ENCODE measurements around the gene MED12. TPM values are rescaled to one million over a fixed set of nuclear protein-coding genes. Genes with fewer than 3 reads are reported as not detected.

Gene MED12
- polyA plus RNA-seq, 3 donors: 2.4 to 17.8 (median 5.0) TPM

GRCh38 chrX:71182871-71183270 lies 64.5 kb downstream of the MED12 start:
- Histone ChIP-seq H3K79me2 (ENCODE audit: insufficient read depth, low read length) (peaks cover under 1% of the 10 kb centered on the region), H4K20me1 (ENCODE audit: insufficient read depth, low read length) (no peaks in the 10 kb centered on the region), H3K36me3 (replicated peaks in 1 of 2; ENCODE audit: control insufficient read depth in 1 of 2, insufficient read depth in 2 of 2, low read length in 2 of 2) (peaks cover 5 to 20% of the 10 kb centered on the region in 2 donors), H3K4me2 (replicated peaks; ENCODE audit: extremely low read depth, low read length, poor library complexity, severe bottlenecking) (peak overlapping the region; percentile 72), H3K4me1 (ENCODE audit: control insufficient read depth in 1 of 2, insufficient read depth in 2 of 2, low read length in 2 of 2) (peaks cover 6 to 11% of the 10 kb centered on the region in 2 donors), H3K27ac (ENCODE audit: low read depth in 1 of 2, low read length in 2 of 2) (peak overlapping the region; percentile 89 to 94), H3K27me3 (ENCODE audit: control insufficient read depth in 2 of 2, insufficient read depth in 2 of 2, low read length in 2 of 2) (no peaks in the 10 kb centered on the region), H3K9me3 (replicated peaks in 1 of 2; ENCODE audit: control insufficient read depth in 1 of 2, insufficient read depth in 1 of 2, low read length in 2 of 2) (no peaks in the 10 kb centered on the region), H2AFZ (ENCODE audit: insufficient read depth, low read depth, low read length, poor library complexity, severe bottlenecking) (peak overlapping the region; percentile 73), H3K9ac (ENCODE audit: insufficient read depth, low read length, poor library complexity, severe bottlenecking) (peak overlapping the region; percentile 80), H3K4me3 (replicated peaks in 1 of 3; ENCODE audit: low read depth in 2 of 3, low read length in 3 of 3) (peak overlapping the region; percentile 67 to 81 (median 75))
- Mint-ChIP-seq H3K27me3 (ENCODE audit: low read depth in 3 of 3) (peaks cover 0 to 9% (median 2%) of the 10 kb centered on the region in 3 donors), H3K9me3 (peaks cover 0 to 3% (median 0%) of the 10 kb centered on the region in 7 donors), H3K4me3 (peak overlapping the region; percentile 79 to 87), H3K36me3 (peaks cover 9 to 21% of the 10 kb centered on the region in 2 donors), H3K27ac (peak overlapping the region; percentile 94 to 99 (median 98)), H3K4me1 (peaks cover 9% of the 10 kb centered on the region)
- TF ChIP-seq, protein P1, sequence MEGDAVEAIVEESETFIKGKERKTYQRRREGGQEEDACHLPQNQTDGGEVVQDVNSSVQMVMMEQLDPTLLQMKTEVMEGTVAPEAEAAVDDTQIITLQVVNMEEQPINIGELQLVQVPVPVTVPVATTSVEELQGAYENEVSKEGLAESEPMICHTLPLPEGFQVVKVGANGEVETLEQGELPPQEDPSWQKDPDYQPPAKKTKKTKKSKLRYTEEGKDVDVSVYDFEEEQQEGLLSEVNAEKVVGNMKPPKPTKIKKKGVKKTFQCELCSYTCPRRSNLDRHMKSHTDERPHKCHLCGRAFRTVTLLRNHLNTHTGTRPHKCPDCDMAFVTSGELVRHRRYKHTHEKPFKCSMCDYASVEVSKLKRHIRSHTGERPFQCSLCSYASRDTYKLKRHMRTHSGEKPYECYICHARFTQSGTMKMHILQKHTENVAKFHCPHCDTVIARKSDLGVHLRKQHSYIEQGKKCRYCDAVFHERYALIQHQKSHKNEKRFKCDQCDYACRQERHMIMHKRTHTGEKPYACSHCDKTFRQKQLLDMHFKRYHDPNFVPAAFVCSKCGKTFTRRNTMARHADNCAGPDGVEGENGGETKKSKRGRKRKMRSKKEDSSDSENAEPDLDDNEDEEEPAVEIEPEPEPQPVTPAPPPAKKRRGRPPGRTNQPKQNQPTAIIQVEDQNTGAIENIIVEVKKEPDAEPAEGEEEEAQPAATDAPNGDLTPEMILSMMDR (IDR thresholded peaks at IDR 0.05): no peak
- no CpG with 5 or more reads among the region's 2 CpGs for WGBS (ENCODE audit: insufficient coverage)
- no peak for DNase-seq
- intact Hi-C loops (cut with micrococcal nuclease): loop anchor here (5.0 to 10.0 kb wide), 3 partner anchors 66 to 1048 kb away; partner anchors contain the start of genes FOXO4 (in 1 of the 2), IGBP1 (in 1 of the 2) and MED12 (in 1 of the 2)

DNA sequence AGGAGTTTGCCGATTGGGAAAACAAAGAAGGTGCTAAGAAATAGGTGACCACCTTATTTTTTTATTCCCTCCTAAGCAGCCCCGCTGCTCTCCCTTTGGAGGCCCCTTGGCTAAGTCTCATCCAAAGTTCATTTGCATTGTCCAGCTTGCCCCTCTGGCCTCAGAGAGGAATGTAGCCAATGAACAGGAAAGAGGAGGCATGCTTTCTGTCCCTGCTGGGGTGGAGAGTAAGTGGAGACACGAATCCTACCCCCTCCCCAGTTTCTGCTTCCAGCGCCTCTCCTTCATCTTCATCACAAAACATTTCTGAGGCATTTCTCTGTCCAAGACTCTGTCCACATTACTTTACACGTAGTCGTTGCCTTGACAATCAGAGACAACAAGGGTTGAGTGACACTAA lies 64.9 kb downstream of the MED12 start:
- no peaks in the 10 kb centered on the region for H3K27me3 ChIP-seq (ENCODE audit: control insufficient read depth in 2 of 2, insufficient read depth in 2 of 2, low read length in 2 of 2)
- H3K4me3 Mint-ChIP-seq: no peak overlapping the region
- H3K36me3 ChIP-seq (replicated peaks in 1 of 2; ENCODE audit: control insufficient read depth in 1 of 2, insufficient read depth in 2 of 2, low read length in 2 of 2): peaks cover 5 to 20% of the 10 kb centered on the region in 2 donors
- intact Hi-C loops (cut with micrococcal nuclease): loop anchor here (5.0 to 10.0 kb wide), 3 partner anchors 66 to 1049 kb away; partner anchors contain the start of genes FOXO4 (in 1 of the 2), IGBP1 (in 1 of the 2) and MED12 (in 1 of the 2)
- no peak for DNase-seq
- TF ChIP-seq, protein P1 (IDR thresholded peaks at IDR 0.05): no peak
- H3K9me3 ChIP-seq (replicated peaks in 1 of 2; ENCODE audit: control insufficient read depth in 1 of 2, insufficient read depth in 1 of 2, low read length in 2 of 2): no peaks in the 10 kb centered on the region
- no peak overlapping the region for H3K4me3 ChIP-seq (replicated peaks in 1 of 3; ENCODE audit: low read depth in 2 of 3, low read length in 3 of 3)
- H3K9me3 Mint-ChIP-seq: peaks cover 0 to 3% (median 0%) of the 10 kb centered on the region in 7 donors
- H3K79me2 ChIP-seq (ENCODE audit: insufficient read depth, low read length): peaks cover 5% of the 10 kb centered on the region
- H3K4me1 Mint-ChIP-seq: peaks cover 9% of the 10 kb centered on the region
- H3K4me2 ChIP-seq (replicated peaks; ENCODE audit: extremely low read depth, low read length, poor library complexity, severe bottlenecking): no peak overlapping the region
- H3K9ac ChIP-seq (ENCODE audit: insufficient read depth, low read length, poor library complexity, severe bottlenecking): no peak overlapping the region
- no peak overlapping the region for H3K27ac ChIP-seq (ENCODE audit: low read depth in 1 of 2, low read length in 2 of 2)
- peaks cover 0 to 7% (median 2%) of the 10 kb centered on the region in 3 donors for H3K27me3 Mint-ChIP-seq (ENCODE audit: low read depth in 3 of 3)
- H4K20me1 ChIP-seq (ENCODE audit: insufficient read depth, low read length): no peaks in the 10 kb centered on the region
- no peak overlapping the region for H2AFZ ChIP-seq (ENCODE audit: insufficient read depth, low read depth, low read length, poor library complexity, severe bottlenecking)
- peaks cover 6 to 11% of the 10 kb centered on the region in 2 donors for H3K4me1 ChIP-seq (ENCODE audit: control insufficient read depth in 1 of 2, insufficient read depth in 2 of 2, low read length in 2 of 2)
- peak overlapping the region in 3 of 7 donors; percentile 15 to 46 (median 35) for H3K27ac Mint-ChIP-seq
- peaks cover 6 to 18% of the 10 kb centered on the region in 2 donors for H3K36me3 Mint-ChIP-seq
- WGBS (ENCODE audit: insufficient coverage): no CpG with 5 or more reads among the region's 6 CpGs
